Left lung (tissue), 10 donors: Measurements from ENCODE around the gene CATSPER4. TPM values are rescaled to one million over a fixed set of nuclear protein-coding genes. Genes with fewer than 3 reads are reported as not detected.

ENCODE experiments used
- ATAC-seq: fragments of 200-7000 bp; cut with Tn5 transposase; one replicate; pipeline ENCODE4 v1.9.1; 2020; ENCODE audit warnings: moderate library complexity
- DNase-seq, 4 donors: peaks; one replicate each; pipeline ENCODE4 v3.0.0-alpha.2; 2013 to 2020
- H3K27ac ChIP-seq, 2 donors: fragments of 200-600 bp; sonication (generic) in 1 of 2; one replicate each; pipeline versions ENCODE4 v1.5.0 to v1.8.0; 2020 to 2021
- H3K27me3 ChIP-seq, 2 donors: fragments of 200-600 bp; sonication (generic) in 1 of 2; one replicate each; pipeline versions ENCODE4 v1.5.0 to v1.8.0; 2020 to 2021
- H3K36me3 ChIP-seq, 2 donors: fragments of 200-600 bp; sonication (generic) in 1 of 2; one replicate each; pipeline versions ENCODE4 v1.5.0 to v1.8.0; 2020 to 2021
- H3K4me1 ChIP-seq, 2 donors: fragments of 200-600 bp; one replicate each; pipeline ENCODE4 v1.8.0; 2021
- H3K4me3 ChIP-seq, 2 donors: fragments of 200-600 bp; sonication (generic) in 1 of 2; one replicate each; pipeline versions ENCODE4 v1.5.0 to v1.8.0; 2020 to 2021; ENCODE audit warnings: mild to moderate bottlenecking in 1 of 2
- H3K9me3 ChIP-seq, 2 donors: fragments of 200-600 bp; sonication (generic) in 1 of 2; one replicate each; pipeline versions ENCODE4 v1.5.0 to v1.8.0; 2020 to 2021
- intact Hi-C, 2 donors: fragments of 100-400 bp; cut with DNase I; formaldehyde crosslinking; loops; one replicate each; pipeline versions ENCODE4 v1.11.2 to v1.14.2; 2022
- polyA plus RNA-seq, 6 donors: library from polyadenylated mRNA; unstranded; fragments of 120-200 nt; gene quantifications; one replicate each; pipeline ENCODE4 v1.2.1, GENCODE V29; 2013; ENCODE audit not compliant: insufficient read length in 6 of 6
- total RNA-seq, 2 donors: library from RNA; stranded (reverse); fragmentation: NEBNext Ultra II Directional; extraction: Animal tissue kit (Norgen Biotek cat#: 25700); gene quantifications; one replicate each; pipeline ENCODE4 v1.2.1, GENCODE V29; 2021
- TF ChIP-seq, protein P1 (sequence below), 2 donors: fragments of 200-600 bp; sonication (generic) in 1 of 2; IDR thresholded peaks; one replicate each; pipeline versions ENCODE4 v1.5.0 to v1.8.0; 2021; ENCODE audit warnings: antibody characterized with exemption in 2 of 2
- donor health status: DM: no; HTN: yes; CAD: no.
- donor health status: DM: no; HTN: no; CAD: no.

CATSPER4 gene
- total and polyA plus RNA-seq, 8 donors, result 0.11 to 0.13 TPM; not detected in 6

- peak overlapping the region in 1 of 2 donors; percentile 50 for H3K27ac ChIP-seq
- intact Hi-C loops, result loop anchor here in 1 of 2 donors (10.0 kb wide), 1 partner anchor 126 kb away; no protein-coding TSS in a partner anchor
- ATAC-seq, result no peak
These were observed 29.6 kb upstream of the CATSPER4 start for GRCh38 chr1:26160527-26161414.

GRCh38 chr1:26161415-26162219, 28.8 kb upstream of the CATSPER4 start:
- TF ChIP-seq, protein P1, sequence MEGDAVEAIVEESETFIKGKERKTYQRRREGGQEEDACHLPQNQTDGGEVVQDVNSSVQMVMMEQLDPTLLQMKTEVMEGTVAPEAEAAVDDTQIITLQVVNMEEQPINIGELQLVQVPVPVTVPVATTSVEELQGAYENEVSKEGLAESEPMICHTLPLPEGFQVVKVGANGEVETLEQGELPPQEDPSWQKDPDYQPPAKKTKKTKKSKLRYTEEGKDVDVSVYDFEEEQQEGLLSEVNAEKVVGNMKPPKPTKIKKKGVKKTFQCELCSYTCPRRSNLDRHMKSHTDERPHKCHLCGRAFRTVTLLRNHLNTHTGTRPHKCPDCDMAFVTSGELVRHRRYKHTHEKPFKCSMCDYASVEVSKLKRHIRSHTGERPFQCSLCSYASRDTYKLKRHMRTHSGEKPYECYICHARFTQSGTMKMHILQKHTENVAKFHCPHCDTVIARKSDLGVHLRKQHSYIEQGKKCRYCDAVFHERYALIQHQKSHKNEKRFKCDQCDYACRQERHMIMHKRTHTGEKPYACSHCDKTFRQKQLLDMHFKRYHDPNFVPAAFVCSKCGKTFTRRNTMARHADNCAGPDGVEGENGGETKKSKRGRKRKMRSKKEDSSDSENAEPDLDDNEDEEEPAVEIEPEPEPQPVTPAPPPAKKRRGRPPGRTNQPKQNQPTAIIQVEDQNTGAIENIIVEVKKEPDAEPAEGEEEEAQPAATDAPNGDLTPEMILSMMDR (IDR thresholded peaks at IDR 0.05), result no peak
- Histone ChIP-seq H3K27me3 (peaks cover 0 to 78% of the 10 kb centered on the region in 2 donors), H3K27ac (peak overlapping the region in 1 of 2 donors; percentile 41), H3K4me3 (peak overlapping the region; percentile 29 to 53), H3K4me1 (peaks cover 0 to 30% of the 10 kb centered on the region in 2 donors), H3K36me3 (no peaks in the 10 kb centered on the region), H3K9me3 (no peaks in the 10 kb centered on the region)
- DNase-seq (peak in 2 of 4 donors; percentile 67 to 89), ATAC-seq (peak; percentile 74)
- intact Hi-C loops, result loop anchor here in 1 of 2 donors (10.0 kb wide), 1 partner anchor 127 kb away; no protein-coding TSS in a partner anchor

More at GRCh38 chr1:26160527-26161414, 29.6 kb upstream of the CATSPER4 start:
- Histone ChIP-seq H3K9me3 (no peaks in the 10 kb centered on the region), H3K4me3 (peak overlapping the region; percentile 29 to 53), H3K27me3 (peaks cover 0 to 87% of the 10 kb centered on the region in 2 donors), H3K4me1 (peaks cover 0 to 30% of the 10 kb centered on the region in 2 donors), H3K36me3 (no peaks in the 10 kb centered on the region)
- TF ChIP-seq, protein P1 (IDR thresholded peaks at IDR 0.05), result no peak
- DNase-seq, result no peak

- peak overlapping the region; percentile 29 to 53 for H3K4me3 ChIP-seq
- H3K9me3 ChIP-seq, result no peaks in the 10 kb centered on the region
- intact Hi-C loops, result loop anchor here in 1 of 2 donors (10.0 kb wide), 1 partner anchor 127 kb away; no protein-coding TSS in a partner anchor
- H3K36me3 ChIP-seq, result no peaks in the 10 kb centered on the region
- no peak for DNase-seq
- H3K27ac ChIP-seq, result no peak overlapping the region
- H3K4me1 ChIP-seq, result peaks cover 0 to 30% of the 10 kb centered on the region in 2 donors
- H3K27me3 ChIP-seq, result peaks cover 0 to 72% of the 10 kb centered on the region in 2 donors
- no peak for ATAC-seq
- TF ChIP-seq, protein P1 (IDR thresholded peaks at IDR 0.05), result no peak
These were observed 28.1 kb upstream of the CATSPER4 start for GRCh38 chr1:26162220-26162709.

DNA sequence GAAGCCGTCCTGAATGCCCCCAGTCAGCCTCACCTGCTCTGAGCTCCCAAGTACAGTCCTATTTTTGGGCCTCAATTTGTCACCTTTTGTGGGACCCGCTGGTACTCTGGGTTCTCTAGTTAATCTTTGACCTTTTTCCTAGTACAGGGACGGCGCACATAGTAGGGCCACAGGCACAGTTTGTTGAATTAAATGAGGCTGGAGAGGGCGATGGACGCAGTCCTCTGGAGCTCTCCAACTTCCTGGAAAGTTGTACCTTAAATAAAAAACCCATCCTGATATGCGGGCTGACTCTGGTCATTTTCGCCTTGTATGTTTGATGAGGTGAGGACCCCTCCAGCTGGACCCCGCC, 26.7 kb upstream of the CATSPER4 start:
- DNase-seq (no peak), ATAC-seq (no peak)
- H3K4me3 ChIP-seq, result peak overlapping the region; percentile 24 to 25
- peaks cover 0 to 30% of the 10 kb centered on the region in 2 donors for H3K4me1 ChIP-seq
- intact Hi-C loops, result loop anchor here in 1 of 2 donors (10.0 kb wide), 1 partner anchor 129 kb away; no protein-coding TSS in a partner anchor
- H3K27me3 ChIP-seq, result peaks cover 0 to 66% of the 10 kb centered on the region in 2 donors
- TF ChIP-seq, protein P1 (IDR thresholded peaks at IDR 0.05), result no peak
- no peaks in the 10 kb centered on the region for H3K9me3 ChIP-seq
- H3K36me3 ChIP-seq, result no peaks in the 10 kb centered on the region
- H3K27ac ChIP-seq, result no peak overlapping the region
